Measurements from ENCODE around the gene KCNH1. TPM values are rescaled to one million over a fixed set of nuclear protein-coding genes. Genes with fewer than 3 reads are reported as not detected.

The KCNH1 gene
- total and polyA plus RNA-seq, 2 experiments from 2014 or later: 0.28 TPM; not detected in 1

GRCh38 chr1:210758261-210758660 lies 375.7 kb downstream of the KCNH1 start:
- Histone ChIP-seq H3K79me2 (replicated peaks; ENCODE audit: insufficient read depth) (no peaks in the 10 kb centered on the region), H2AFZ (no peak overlapping the region), H3F3A (replicated peaks; ENCODE audit: low read depth) (no peaks in the 10 kb centered on the region), H3K27me3 (ENCODE audit: insufficient read depth) (no peaks in the 10 kb centered on the region), H3K4me2 (no peak overlapping the region), H3K9me2 (ENCODE audit: insufficient read depth) (0 out of 2 replicates have a peak, but pooled peaks cover 2% of the 10 kb centered on the region), H3K36me3 (ENCODE audit: insufficient read depth) (no peaks in the 10 kb centered on the region), H3K4me1 (ENCODE audit: insufficient read depth) (peaks cover 4% of the 10 kb centered on the region; the same call in 1 of the 2 replicates), H3K27ac (ENCODE audit: low read depth) (no peak overlapping the region), H3K4me3 (no peak overlapping the region), H4K20me1 (replicated peaks; ENCODE audit: insufficient read depth) (no peaks in the 10 kb centered on the region)
- H3K27ac Mint-ChIP-seq: no peak overlapping the region
- peaks cover 8% of the 10 kb centered on the region; the same call in 2 of the 3 replicates for H3K9me3 Mint-ChIP-seq
- H3K36me3 Mint-ChIP-seq (ENCODE audit: low read depth): no peaks in the 10 kb centered on the region; the same call in 2 of the 3 replicates
- ATAC-seq: no peak
- H3K4me1 Mint-ChIP-seq: peaks cover 26% of the 10 kb centered on the region
- no peak for TF ChIP-seq ZNF114 (CRISPR knock-in tag; IDR thresholded peaks at IDR 0.05)
- TF ChIP-seq ZNF331 (CRISPR knock-in tag; IDR thresholded peaks at IDR 0.05; ENCODE audit: low read depth): no peak
- TF ChIP-seq REST (IDR thresholded peaks at IDR 0.05; ENCODE audit: unreplicated experiment): no peak
- TF ChIP-seq, protein P1, sequence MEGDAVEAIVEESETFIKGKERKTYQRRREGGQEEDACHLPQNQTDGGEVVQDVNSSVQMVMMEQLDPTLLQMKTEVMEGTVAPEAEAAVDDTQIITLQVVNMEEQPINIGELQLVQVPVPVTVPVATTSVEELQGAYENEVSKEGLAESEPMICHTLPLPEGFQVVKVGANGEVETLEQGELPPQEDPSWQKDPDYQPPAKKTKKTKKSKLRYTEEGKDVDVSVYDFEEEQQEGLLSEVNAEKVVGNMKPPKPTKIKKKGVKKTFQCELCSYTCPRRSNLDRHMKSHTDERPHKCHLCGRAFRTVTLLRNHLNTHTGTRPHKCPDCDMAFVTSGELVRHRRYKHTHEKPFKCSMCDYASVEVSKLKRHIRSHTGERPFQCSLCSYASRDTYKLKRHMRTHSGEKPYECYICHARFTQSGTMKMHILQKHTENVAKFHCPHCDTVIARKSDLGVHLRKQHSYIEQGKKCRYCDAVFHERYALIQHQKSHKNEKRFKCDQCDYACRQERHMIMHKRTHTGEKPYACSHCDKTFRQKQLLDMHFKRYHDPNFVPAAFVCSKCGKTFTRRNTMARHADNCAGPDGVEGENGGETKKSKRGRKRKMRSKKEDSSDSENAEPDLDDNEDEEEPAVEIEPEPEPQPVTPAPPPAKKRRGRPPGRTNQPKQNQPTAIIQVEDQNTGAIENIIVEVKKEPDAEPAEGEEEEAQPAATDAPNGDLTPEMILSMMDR (conservative IDR thresholded peaks at IDR 0.05; ENCODE audit: low read depth in 2 of 2): no peak
- no peak for TF ChIP-seq STAT1 (IDR thresholded peaks at IDR 0.05; ENCODE audit: unreplicated experiment)
- no peak for TF ChIP-seq EZH2 (IDR thresholded peaks at IDR 0.05; ENCODE audit: low read depth, unreplicated experiment)
- DNase-seq (ENCODE audit: low spot score): no peak
- H3K4me3 Mint-ChIP-seq: no peak overlapping the region
- peaks cover 3% of the 10 kb centered on the region for H3K27me3 Mint-ChIP-seq (ENCODE audit: insufficient read depth, low read depth, poor library complexity)

- DNase-seq (ENCODE audit: low spot score): peak; percentile 25
- no peaks in the 10 kb centered on the region for H3K36me3 ChIP-seq (ENCODE audit: insufficient read depth)
- no peaks in the 10 kb centered on the region for H3K27me3 ChIP-seq (ENCODE audit: insufficient read depth)
- H3F3A ChIP-seq (replicated peaks; ENCODE audit: low read depth): no peaks in the 10 kb centered on the region
- Mint-ChIP-seq H3K27ac (no peak overlapping the region), H3K4me3 (no peak overlapping the region), H3K4me1 (peaks cover 26% of the 10 kb centered on the region), H3K27me3 (ENCODE audit: insufficient read depth, low read depth, poor library complexity) (peaks cover 3% of the 10 kb centered on the region), H3K36me3 (ENCODE audit: low read depth) (no peaks in the 10 kb centered on the region; the same call in 2 of the 3 replicates), H3K9me3 (peaks cover 8% of the 10 kb centered on the region; the same call in 2 of the 3 replicates)
- ATAC-seq: peak; percentile 75
- no peak overlapping the region for H2AFZ ChIP-seq
- H3K4me1 ChIP-seq (ENCODE audit: insufficient read depth): peaks cover 4% of the 10 kb centered on the region; the same call in 1 of the 2 replicates
- H3K4me2 ChIP-seq: peak overlapping the region; percentile 20; the same call in 1 of the 2 replicates
- TF ChIP-seq, protein P1 (conservative IDR thresholded peaks at IDR 0.05; ENCODE audit: low read depth in 2 of 2): peak in 1 of 2 experiments; percentile 16; a peak in 1 of 4 replicates
- TF ChIP-seq STAT1 (IDR thresholded peaks at IDR 0.05; ENCODE audit: unreplicated experiment): no peak
- H3K27ac ChIP-seq (ENCODE audit: low read depth): no peak overlapping the region
- H3K9me2 ChIP-seq (ENCODE audit: insufficient read depth): 0 out of 2 replicates have a peak, but pooled peaks cover 2% of the 10 kb centered on the region
- no peaks in the 10 kb centered on the region for H4K20me1 ChIP-seq (replicated peaks; ENCODE audit: insufficient read depth)
- H3K4me3 ChIP-seq: no peak overlapping the region
- no peaks in the 10 kb centered on the region for H3K79me2 ChIP-seq (replicated peaks; ENCODE audit: insufficient read depth)
These were observed 376.3 kb downstream of the KCNH1 start for GRCh38 chr1:210757677-210758076.

Data from GM23338 (cell line).